Cardiac fibroblast (primary cell): ENCODE results near the gene SFRP5.

Source experiments
- DNase-seq, 2 donors: peaks; one replicate each; pipeline versions ENCODE4 v3.0.0 to v3.0.0-alpha.2; 2010; ENCODE audit warnings: low read depth in 2 of 2
- H3K4me3 ChIP-seq, 2 donors: replicated peaks in 1 of 2; 1 replicate in 1 of 2; 2 replicates in 1 of 2; pipeline ENCODE4 v1.5.1; 2011; ENCODE audit warnings: low read depth in 2 of 2, low read length in 2 of 2, mild to moderate bottlenecking in 2 of 2, moderate library complexity in 1 of 2
- CTCF ChIP-seq: IDR thresholded peaks from one replicate; pipeline ENCODE4 v1.5.1; 2011; ENCODE audit warnings: low read depth, mild to moderate bottlenecking, low read length, inconsistent platforms

The SFRP5 gene

DNA sequence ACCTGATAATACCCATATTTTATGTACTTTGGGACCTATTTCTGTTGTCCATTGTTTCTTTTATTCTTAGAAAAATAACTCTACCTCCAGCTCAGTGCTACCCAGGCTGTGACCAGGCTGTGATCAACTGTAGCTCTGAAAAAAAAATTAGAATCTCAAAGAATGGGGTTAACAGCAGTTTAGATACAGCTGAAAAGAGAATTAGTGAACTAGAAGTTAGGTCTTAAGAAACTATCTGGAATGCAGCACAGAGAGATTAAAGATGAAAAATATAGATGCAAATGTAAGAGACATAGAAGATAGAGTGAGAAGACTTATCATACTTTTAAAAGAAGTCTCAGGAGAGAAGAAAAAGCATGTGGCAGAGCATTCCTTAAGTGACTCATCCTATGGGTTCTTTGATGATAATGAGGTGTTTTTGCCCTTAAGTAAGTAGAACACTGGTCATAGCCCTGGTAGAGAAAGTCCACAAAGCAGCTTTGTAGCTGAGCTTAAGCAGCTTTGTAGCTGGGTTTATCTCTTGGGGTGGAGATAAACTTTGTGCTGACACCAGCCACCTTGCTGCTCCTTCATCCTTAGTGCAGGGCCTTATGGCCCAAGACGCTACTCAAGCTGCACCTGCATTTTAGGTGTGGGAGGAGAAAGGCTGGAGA is 27.3 kb upstream of the SFRP5 start:
- no peak for DNase-seq
- H3K4me3 ChIP-seq = no peak overlapping the region
- no peak for TF ChIP-seq CTCF

GRCh38 chr10:97796651-97797050 is 24.9 kb upstream of the SFRP5 start:
- no peak overlapping the region for H3K4me3 ChIP-seq
- DNase-seq = no peak
- TF ChIP-seq CTCF = no peak

DNA sequence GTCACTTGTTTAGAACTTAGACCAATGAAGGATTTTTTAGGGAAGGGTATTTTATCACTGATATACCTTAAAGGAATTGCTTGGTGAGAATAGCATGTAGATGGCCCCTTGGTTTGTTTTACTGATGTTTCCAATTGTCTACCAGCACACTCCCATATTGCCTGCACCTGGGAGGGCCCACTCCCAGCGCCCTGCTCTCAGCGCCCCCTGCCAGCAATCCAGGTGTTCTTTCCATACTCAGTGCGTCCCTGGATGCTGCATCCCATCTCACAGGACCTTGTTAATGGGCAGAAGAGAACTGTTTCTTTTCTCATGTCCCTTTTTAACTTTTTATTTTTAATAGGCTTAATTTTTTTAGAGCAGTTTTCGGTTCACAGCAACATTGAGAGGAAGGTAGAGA is 24.1 kb upstream of the SFRP5 start:
- no peak overlapping the region for H3K4me3 ChIP-seq
- no peak for TF ChIP-seq CTCF
- DNase-seq = no peak

GRCh38 chr10:97791824-97792721 is 20.3 kb upstream of the SFRP5 start:
- peak; percentile 94 for TF ChIP-seq CTCF
- H3K4me3 ChIP-seq = no peak overlapping the region
- peak; percentile 61 to 62 for DNase-seq

- no peak for DNase-seq
- H3K4me3 ChIP-seq = no peak overlapping the region
- TF ChIP-seq CTCF = no peak
Measured at GRCh38 chr10:97789770-97790397, 18.1 kb upstream of the SFRP5 start.

GRCh38 chr10:97788552-97789442 is 17.0 kb upstream of the SFRP5 start:
- H3K4me3 ChIP-seq = no peak overlapping the region
- DNase-seq = peak in 1 of 2 donors; percentile 54
- no peak for TF ChIP-seq CTCF
